Chondrocyte (in vitro differentiated cells): Measurements from ENCODE around the gene TFRC. TPM values are rescaled to one million over a fixed set of nuclear protein-coding genes. Genes with fewer than 3 reads are reported as not detected.

Source experiments
- DNase-seq: peaks from one replicate; pipeline ENCODE4 v3.0.0; 2021; ENCODE audit warnings: mixed read lengths, low spot score
- H3K27ac Mint-ChIP-seq: one replicate; pipeline ENCODE4 v1.8.0; 2021; ENCODE audit warnings: mild to moderate bottlenecking, moderate library complexity, mixed read lengths; ENCODE audit not compliant: unreplicated experiment
- H3K27me3 Mint-ChIP-seq: 2 replicates; pipeline ENCODE4 v1.8.0; 2021; ENCODE audit warnings: low read depth, mixed read lengths
- H3K36me3 Mint-ChIP-seq: 2 replicates; pipeline ENCODE4 v1.8.0; 2021; ENCODE audit warnings: low read depth, mixed read lengths
- H3K4me1 Mint-ChIP-seq: 2 replicates; pipeline ENCODE4 v1.8.0; 2021; ENCODE audit warnings: low read depth, mild to moderate bottlenecking, mixed read lengths
- H3K4me3 Mint-ChIP-seq: one replicate; pipeline ENCODE4 v1.8.0; 2021; ENCODE audit warnings: mild to moderate bottlenecking, moderate library complexity, mixed read lengths; ENCODE audit not compliant: unreplicated experiment
- H3K9me3 Mint-ChIP-seq: 2 replicates; pipeline ENCODE4 v1.8.0; 2021; ENCODE audit warnings: low read depth, mixed read lengths
- long read RNA-seq: library from polyadenylated mRNA; stranded (forward); transcript quantifications from one replicate; pipeline ENCODE4 v2.0.0, GENCODE V29; 2021
- total RNA-seq: library from RNA; stranded (reverse); gene quantifications from 3 replicates; pipeline ENCODE4 v1.2.1, GENCODE V29; 2021
- TF ChIP-seq, protein P1 (sequence below): fragments of 200-600 bp; sonication (generic); IDR thresholded peaks from 2 replicates; pipeline ENCODE4 v1.5.0; 2021; ENCODE audit warnings: antibody characterized with exemption, mild to moderate bottlenecking, moderate library complexity

TFRC gene
- 53.6 to 108 TPM (median 105 TPM) in 3 replicates for total RNA-seq
- long read RNA-seq, full-length matches to known transcripts, result 196 of 216 reads
- long read RNA-seq, partial matches to known transcripts, result 10 of 216 reads
- long read RNA-seq, other reads (novel, unspliced or antisense), result 10 of 216 reads

- Mint-ChIP-seq H3K27me3 (no peaks in the 10 kb centered on the region), H3K4me1 (peaks cover 15% of the 10 kb centered on the region), H3K4me3 (peak within 1 kb of the TSS; percentile 87), H3K9me3 (no peaks in the 10 kb centered on the region), H3K36me3 (no peaks in the 10 kb centered on the region), H3K27ac (peak within 1 kb of the TSS; percentile 88)
- TF ChIP-seq, protein P1, sequence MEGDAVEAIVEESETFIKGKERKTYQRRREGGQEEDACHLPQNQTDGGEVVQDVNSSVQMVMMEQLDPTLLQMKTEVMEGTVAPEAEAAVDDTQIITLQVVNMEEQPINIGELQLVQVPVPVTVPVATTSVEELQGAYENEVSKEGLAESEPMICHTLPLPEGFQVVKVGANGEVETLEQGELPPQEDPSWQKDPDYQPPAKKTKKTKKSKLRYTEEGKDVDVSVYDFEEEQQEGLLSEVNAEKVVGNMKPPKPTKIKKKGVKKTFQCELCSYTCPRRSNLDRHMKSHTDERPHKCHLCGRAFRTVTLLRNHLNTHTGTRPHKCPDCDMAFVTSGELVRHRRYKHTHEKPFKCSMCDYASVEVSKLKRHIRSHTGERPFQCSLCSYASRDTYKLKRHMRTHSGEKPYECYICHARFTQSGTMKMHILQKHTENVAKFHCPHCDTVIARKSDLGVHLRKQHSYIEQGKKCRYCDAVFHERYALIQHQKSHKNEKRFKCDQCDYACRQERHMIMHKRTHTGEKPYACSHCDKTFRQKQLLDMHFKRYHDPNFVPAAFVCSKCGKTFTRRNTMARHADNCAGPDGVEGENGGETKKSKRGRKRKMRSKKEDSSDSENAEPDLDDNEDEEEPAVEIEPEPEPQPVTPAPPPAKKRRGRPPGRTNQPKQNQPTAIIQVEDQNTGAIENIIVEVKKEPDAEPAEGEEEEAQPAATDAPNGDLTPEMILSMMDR, result peak; percentile 5
- DNase-seq, result peak; percentile 93
These were observed at the start of gene TFRC for GRCh38 chr3:196081834-196082618. Gene TFRC, minus strand, starts transcription at chr3:196082090. Its CDS starts 4,991 bp downstream, at chr3:196077099.

DNA sequence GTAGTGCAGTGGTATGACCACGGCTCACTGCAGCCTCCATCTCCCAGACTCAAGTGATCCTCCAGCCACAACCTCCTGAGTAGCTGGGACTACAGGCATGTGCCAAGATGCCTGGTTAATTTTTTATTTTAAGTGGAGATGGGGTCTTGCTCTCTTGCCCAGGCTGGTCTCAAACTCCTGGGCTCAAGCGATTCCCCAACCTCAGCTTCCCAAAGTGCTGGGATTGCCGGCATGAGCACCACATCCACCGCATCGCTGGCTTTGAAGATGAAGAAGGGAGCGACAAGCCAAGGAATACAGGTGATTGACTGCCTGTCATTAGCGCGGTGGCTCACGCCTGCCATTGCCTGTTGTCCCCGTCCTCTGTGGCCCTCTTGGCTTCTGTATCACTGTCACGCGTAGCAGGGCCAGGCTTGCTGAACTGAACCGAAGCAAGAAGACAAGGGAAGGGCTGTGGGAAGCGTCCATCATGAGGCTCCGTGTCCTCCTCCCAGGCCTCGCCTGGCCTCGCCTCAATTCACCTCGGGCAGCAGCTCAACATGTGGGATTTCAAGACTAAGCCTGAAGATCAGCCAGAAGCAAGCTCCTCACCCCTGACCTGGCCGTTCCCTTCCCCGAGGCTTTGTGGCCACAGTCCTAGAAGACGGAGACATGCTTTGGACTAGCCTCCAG lies 46.4 kb upstream of the TFRC start:
- no peaks in the 10 kb centered on the region for H3K27me3 Mint-ChIP-seq
- TF ChIP-seq, protein P1, result no peak
- no peak overlapping the region for H3K4me3 Mint-ChIP-seq
- no peaks in the 10 kb centered on the region for H3K4me1 Mint-ChIP-seq
- no peaks in the 10 kb centered on the region for H3K36me3 Mint-ChIP-seq
- H3K27ac Mint-ChIP-seq, result no peak overlapping the region
- no peak for DNase-seq
- no peaks in the 10 kb centered on the region for H3K9me3 Mint-ChIP-seq

DNA sequence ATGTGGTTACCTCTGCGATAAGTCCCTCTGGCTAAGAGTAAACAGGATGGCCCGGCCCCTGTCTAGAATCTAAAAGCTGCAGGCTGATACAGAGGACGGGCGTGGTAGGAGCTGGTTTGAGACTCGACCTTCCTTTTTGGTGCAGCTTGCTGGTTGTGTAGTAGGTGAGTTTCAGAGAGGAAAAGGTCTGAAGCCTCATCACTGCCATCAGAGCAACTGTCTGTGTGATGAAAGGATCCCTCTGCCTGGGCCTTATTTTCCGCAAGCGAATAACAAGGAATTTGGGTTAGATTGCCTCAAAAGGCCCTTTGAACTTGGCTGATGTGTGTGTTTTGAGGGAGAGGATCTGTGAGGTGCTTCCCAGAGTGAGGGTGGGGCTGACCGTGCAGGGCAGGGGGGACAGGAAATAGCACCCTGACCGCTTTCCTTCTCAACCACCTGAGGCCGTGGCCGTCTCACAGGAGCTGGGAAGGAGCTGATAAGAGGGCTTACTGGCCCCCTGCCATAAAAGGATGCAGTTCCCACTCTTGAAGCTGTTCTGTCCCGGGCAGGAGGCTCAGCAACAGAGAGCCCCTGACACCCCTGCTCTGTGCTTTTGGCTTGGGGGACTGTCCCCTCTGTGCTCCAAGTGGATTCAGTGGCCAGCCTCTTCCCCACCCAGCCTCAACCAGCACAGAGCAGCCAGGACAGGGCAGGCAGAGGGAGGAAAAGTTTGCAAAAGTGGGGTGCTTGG lies 45.6 kb upstream of the TFRC start:
- TF ChIP-seq, protein P1, result no peak
- Mint-ChIP-seq H3K27ac (no peak overlapping the region), H3K4me1 (no peaks in the 10 kb centered on the region), H3K4me3 (no peak overlapping the region), H3K9me3 (no peaks in the 10 kb centered on the region), H3K36me3 (no peaks in the 10 kb centered on the region), H3K27me3 (no peaks in the 10 kb centered on the region)
- no peak for DNase-seq

DNA sequence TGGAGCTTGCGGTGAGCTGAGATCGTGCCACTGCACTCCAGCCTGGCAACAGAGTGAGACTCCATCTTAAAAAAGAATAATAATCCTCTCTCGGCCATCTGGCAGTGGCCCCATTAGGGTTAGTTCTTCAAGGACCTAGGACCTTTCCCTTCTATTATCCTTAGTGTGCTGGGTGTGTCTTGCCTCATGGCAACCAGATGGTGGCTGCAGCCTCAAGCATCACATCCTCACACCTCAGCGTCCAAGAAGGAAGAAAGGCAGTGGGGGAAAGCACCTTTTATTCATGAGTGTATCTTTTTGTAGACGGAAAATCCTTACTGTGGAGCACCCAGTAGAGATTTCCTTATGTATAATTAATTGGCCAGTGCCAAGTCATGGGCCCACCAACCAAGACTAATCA lies 42.7 kb upstream of the TFRC start:
- TF ChIP-seq, protein P1, result no peak

DNA sequence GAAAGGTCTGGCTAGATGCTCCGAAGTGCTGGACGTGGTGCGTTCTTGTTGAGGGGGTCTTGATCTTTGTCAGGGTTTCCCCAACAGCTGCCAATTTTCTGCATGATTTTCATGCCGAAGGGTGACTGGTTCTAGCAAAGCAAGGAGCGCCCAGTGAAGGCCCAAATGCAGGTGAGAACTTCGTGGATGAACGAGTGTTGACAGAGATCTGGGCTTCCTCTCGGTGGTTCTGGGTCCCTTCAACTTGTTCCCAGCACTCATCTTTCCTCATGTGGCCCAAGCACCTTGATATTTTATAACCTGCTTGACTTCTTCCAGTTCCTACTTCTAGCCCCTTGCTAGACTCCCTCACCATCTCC lies 40.8 kb upstream of the TFRC start:
- H3K4me3 Mint-ChIP-seq, result no peak overlapping the region
- H3K27ac Mint-ChIP-seq, result no peak overlapping the region
- no peaks in the 10 kb centered on the region for H3K27me3 Mint-ChIP-seq
- TF ChIP-seq, protein P1, result no peak
- no peak for DNase-seq
- no peaks in the 10 kb centered on the region for H3K36me3 Mint-ChIP-seq
- H3K4me1 Mint-ChIP-seq, result no peaks in the 10 kb centered on the region
- no peaks in the 10 kb centered on the region for H3K9me3 Mint-ChIP-seq

More for the DNA sequence above, 42.7 kb upstream of the TFRC start:
- no peaks in the 10 kb centered on the region for H3K27me3 Mint-ChIP-seq
- DNase-seq, result no peak
- H3K36me3 Mint-ChIP-seq, result no peaks in the 10 kb centered on the region
- H3K4me3 Mint-ChIP-seq, result no peak overlapping the region
- H3K9me3 Mint-ChIP-seq, result no peaks in the 10 kb centered on the region
- H3K4me1 Mint-ChIP-seq, result no peaks in the 10 kb centered on the region
- H3K27ac Mint-ChIP-seq, result no peak overlapping the region
